AG09309 (cell line): Measurements from ENCODE around the gene CEP112.

Experiments used
- DNase-seq: peaks from one replicate; pipeline ENCODE4 v3.0.0-alpha.2; 2010; ENCODE audit warnings: low read depth
- H3K4me3 ChIP-seq: 2 replicates; pipeline ENCODE4 v1.5.1; 2011; ENCODE audit warnings: mild to moderate bottlenecking, low read depth, low read length, moderate library complexity; ENCODE audit not compliant: control insufficient read depth
- CTCF ChIP-seq: IDR thresholded peaks from 2 replicates; pipeline ENCODE4 v1.5.1; 2011; ENCODE audit warnings: mild to moderate bottlenecking, low read depth, low read length, inconsistent platforms; ENCODE audit not compliant: insufficient read depth, control insufficient read depth; ENCODE audit errors: missing control alignments

CEP112 gene

GRCh38 chr17:65727246-65727645, 464.7 kb downstream of the CEP112 start:
- no peak for TF ChIP-seq CTCF
- no peak overlapping the region for H3K4me3 ChIP-seq
- no peak for DNase-seq

- DNase-seq: no peak
- no peak for TF ChIP-seq CTCF
- no peak overlapping the region for H3K4me3 ChIP-seq
Observed at GRCh38 chr17:65723431-65724151, 468.3 kb downstream of the CEP112 start.

GRCh38 chr17:65718601-65719000, 473.3 kb downstream of the CEP112 start:
- H3K4me3 ChIP-seq: no peak overlapping the region
- no peak for DNase-seq
- TF ChIP-seq CTCF: no peak

- no peak for DNase-seq
- H3K4me3 ChIP-seq: no peak overlapping the region
- TF ChIP-seq CTCF: no peak
Observed at GRCh38 chr17:65712383-65713267, 479.3 kb downstream of the CEP112 start.

- no peak for TF ChIP-seq CTCF
- H3K4me3 ChIP-seq: no peak overlapping the region
- no peak for DNase-seq
Observed at GRCh38 chr17:65711671-65712276, 480.2 kb downstream of the CEP112 start.

GRCh38 chr17:65707780-65708179, 484.2 kb downstream of the CEP112 start:
- H3K4me3 ChIP-seq: no peak overlapping the region
- no peak for DNase-seq
- TF ChIP-seq CTCF: no peak
